Measurements from ENCODE around the gene CHCHD6.

The CHCHD6 gene

DNA sequence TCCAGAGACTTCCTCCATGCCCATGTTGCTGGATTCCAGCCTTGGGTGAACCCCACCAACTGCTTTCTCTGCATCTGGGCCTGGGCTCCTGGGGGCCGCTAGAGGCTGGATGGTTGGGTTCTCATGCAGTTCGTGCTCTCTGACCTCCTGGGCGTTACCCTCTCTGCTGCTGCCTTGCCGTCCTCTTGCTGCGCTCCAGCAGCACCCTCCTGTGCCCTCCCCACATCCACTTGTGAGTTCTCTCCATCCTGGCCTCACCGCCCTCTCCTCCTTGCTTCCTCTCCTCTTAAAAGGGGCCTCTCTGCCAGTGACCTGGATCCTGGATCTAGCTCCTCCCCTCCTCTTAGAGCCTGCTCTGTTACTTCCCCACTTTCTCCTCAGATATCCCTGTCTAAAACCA lies 43.7 kb downstream of the CHCHD6 start:
- DNase-seq: no peak

DNA sequence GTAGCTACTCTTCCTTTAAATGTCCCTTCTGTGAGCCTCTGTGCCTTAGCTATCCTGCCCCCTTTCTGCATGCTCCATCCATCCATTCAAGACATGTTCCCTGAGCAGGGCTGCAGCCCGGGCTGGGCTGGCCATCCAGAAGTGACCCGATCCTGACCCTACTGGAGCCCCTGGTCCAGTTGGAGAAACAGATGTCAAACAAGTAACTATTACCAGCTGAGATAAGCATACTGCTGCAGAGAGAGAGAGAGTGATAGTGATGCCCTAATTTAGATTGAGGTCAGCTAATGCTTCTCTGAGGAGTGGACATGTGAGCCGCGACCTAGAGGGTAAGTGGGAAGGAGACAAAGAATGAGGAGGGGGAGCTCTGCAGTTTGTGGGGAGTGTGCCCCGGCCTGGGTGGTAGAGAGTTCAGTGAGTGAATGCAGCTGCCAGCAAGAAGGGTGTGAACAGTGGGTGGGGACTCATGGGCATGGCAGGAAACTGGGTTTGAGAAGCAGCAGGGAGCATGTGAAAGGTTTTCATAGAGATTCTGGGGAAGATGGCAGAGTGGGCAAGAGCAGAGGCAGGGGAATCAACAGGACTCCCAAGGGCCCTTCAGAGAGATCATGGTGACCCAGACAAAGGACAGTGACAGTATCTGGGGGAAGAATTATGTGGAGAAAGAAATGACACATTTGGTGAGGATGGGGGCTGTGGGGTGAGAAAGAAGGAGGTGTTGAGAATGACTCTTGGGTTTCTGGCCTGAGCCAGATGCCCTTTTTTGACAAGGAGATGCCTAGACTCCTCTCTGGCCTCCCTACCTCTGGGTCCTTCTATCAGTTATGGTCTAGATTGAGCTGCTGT lies 44.9 kb downstream of the CHCHD6 start:
- no peak for DNase-seq

GRCh38 chr3:126749547-126749875 lies 45.5 kb downstream of the CHCHD6 start:
- no peak for DNase-seq

DNA sequence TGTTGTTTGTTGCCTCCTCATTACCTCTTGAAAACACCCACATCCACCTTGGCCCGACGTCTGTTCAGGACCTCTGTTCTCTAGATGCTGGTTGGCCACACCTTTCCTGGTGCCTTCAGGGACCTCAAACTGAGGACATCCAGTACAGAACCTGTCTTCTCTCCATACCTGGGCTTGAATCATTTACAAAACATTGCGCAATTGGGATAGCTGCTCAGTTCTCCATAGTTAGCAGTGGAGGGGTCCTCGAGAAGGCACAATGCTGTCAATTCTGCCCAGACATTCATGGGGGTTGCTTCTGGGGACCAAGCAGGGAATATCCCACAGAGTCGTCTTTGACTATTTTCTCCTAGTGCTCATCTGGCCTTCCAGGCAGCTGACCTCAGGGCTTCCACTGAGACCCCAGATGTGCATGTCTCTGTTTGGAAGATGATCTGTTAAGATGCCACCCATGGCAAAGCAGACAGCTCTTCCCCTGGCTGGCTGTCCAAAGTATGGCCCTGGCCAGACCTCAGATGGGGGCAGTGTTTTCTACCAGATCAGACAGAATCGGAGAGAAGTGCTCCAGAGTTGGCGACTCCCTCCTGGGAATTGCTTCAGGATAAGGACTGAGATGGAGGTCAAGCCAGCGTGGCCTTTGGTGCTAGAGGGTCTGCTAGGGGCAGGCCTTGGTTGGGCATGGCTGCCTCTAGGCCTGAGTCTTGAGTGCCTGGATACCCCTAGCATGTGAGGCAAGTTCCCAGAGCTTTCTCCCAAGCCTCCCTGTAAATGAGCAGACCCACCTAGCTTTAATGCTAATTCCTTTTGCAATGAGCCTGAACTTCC lies 46.1 kb downstream of the CHCHD6 start:
- no peak for DNase-seq

DNA sequence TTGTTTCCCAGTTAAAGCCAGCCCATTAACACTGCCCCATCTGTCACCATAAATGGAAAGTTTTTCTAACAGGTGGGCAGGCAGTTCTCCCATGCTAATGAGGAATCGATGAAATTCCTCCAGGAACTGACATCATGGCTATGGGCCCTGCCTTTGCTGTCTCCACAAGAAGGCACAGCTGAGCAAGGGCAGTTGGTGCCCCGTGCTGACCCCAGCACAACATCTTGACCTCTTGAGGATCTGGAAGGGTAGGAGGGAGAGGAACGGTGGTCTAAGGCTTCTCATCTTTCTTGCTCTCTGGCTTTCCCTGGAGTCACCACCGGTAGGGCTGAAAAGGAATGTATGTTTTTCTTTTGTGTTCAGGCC lies 46.7 kb downstream of the CHCHD6 start:
- no peak for DNase-seq

DNA sequence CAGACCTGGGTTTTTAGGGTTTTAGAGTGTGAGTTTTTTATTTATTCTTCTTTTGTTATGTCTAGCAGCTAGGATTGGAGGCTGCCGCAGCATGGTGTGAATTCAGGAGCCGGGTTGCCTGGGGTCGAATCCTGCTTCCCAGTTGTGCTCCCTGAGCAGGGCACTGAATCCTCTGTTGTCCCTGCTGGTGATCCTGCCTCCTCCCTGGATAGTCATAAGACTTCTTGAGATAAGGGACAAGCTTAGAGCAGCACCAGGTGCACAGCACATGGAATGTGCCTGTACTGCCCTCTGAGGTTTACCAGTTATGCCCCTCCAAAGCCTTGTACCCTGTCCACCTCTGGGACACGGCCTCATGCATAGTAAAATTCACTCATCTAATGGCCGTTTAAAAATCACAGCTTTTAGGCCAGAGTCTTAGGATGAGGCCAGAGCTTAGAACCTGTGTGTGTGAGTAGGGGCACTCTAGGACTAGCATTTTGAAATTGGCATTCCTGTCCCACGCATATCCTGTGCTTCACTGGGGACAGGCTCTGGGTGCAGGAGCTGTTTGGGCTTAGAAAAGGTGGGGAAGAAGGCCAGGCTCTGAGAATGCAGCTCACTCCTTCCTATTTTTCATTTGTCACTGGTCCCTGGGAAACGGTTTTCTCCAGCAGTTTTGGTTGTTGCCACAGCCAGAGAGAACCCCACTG lies 47.7 kb downstream of the CHCHD6 start:
- DNase-seq: no peak

- DNase-seq: no peak
Observed at GRCh38 chr3:126752303-126753190, 48.5 kb downstream of the CHCHD6 start.

GRCh38 chr3:126753191-126754160 lies 49.4 kb downstream of the CHCHD6 start:
- DNase-seq: no peak

GRCh38 chr3:126755866-126756265 lies 51.8 kb downstream of the CHCHD6 start:
- no peak for DNase-seq

GRCh38 chr3:126758026-126758425 lies 54.0 kb downstream of the CHCHD6 start:
- no peak for DNase-seq

- DNase-seq: no peak
Observed at GRCh38 chr3:126758882-126759281, 54.8 kb downstream of the CHCHD6 start.

DNA sequence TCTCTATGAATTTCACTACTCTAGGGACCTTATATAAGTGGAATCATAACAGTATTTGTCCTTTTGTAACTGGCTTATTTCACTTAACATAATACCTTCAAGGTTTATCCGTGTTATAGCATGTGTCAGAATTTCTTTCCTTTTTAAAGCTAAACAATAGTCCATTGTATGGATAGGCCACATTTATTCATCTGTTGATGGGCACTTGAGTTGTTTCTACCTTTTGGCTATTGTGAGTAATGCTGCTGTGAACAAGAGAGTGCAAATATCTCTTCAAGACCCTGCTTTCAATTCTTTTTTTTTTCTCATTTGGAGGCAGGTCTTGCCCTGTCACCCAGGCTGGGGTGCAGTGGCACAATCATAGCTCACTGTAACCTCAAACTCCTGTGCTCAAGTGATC lies 56.5 kb downstream of the CHCHD6 start:
- no peak for DNase-seq

- no peak for DNase-seq
Observed at GRCh38 chr3:126763035-126763434, 59.0 kb downstream of the CHCHD6 start.

- DNase-seq: no peak
Observed at GRCh38 chr3:126765187-126766069, 61.4 kb downstream of the CHCHD6 start.

DNA sequence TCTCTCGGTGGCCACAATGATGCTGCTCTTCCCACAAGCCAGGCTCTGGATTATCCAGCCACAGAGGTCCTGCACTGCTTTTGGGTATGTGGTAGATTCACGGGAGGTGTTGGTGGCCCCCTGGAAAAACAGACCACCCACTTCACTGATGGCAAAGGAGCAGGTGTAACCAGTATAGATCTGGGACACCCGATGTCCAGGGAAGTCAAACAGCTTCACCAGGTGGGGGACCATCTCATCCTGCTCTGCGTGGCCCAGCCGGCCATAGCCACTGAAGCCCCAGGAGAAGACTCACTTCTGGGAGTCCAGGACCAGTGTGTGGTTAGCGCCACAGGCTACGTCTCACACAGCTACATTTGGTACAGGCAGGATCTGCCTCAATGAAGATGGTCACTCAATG lies 62.6 kb downstream of the CHCHD6 start:
- no peak for DNase-seq

GRCh38 chr3:126768903-126769302 lies 64.9 kb downstream of the CHCHD6 start:
- no peak for DNase-seq

GRCh38 chr3:126770096-126770495 lies 66.1 kb downstream of the CHCHD6 start:
- DNase-seq: no peak

GRCh38 chr3:126773167-126773566 lies 69.1 kb downstream of the CHCHD6 start:
- DNase-seq: no peak

DNA sequence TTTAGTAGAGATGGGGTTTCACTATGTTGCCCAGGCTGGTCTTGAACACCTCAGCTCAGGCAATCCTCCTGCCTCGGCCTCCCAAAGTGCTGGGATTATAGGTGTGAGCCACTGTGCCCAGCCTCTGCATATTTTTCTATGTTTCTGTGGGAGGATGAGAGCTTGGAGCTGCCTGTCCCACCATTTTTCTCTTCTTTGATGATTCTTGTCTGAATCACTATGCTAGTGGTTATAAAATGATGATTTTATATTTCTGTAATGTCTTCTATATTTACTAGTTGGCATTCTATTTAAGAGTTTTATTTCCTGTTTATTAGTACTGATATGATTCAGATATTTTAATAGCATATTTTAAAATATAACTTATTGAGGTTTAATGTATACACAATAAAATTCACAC lies 69.7 kb downstream of the CHCHD6 start:
- DNase-seq: no peak

DNA sequence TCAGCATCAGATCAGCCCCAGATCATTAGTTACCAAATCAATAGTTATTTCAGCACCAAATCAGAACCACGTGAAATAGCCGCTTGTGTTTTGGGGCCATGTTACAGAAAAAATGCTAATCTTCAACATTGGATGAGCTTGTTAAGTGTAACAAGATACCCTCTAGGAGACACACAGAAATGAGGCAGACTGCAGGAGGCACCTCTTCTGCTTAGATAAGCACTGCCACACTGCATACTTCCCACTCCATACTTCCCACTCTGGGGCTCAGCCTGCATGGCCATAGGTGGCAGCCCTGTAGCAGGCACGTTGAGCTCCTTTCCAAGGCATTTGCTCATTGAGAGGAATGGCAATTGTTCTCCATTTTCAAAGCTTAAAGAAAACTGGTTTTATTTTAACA lies 73.3 kb downstream of the CHCHD6 start:
- DNase-seq: no peak

Data from NCI-H187 treated with DMSO at 0.1 percent for 48 hours (cell line).